Islet precursor cell (in vitro differentiated cells): ENCODE data around the gene DLEC1.

Experiments used
- DNase-seq: peaks from one replicate; pipeline ENCODE4 v3.0.0-alpha.2; 2018

DLEC1 gene, protein sequence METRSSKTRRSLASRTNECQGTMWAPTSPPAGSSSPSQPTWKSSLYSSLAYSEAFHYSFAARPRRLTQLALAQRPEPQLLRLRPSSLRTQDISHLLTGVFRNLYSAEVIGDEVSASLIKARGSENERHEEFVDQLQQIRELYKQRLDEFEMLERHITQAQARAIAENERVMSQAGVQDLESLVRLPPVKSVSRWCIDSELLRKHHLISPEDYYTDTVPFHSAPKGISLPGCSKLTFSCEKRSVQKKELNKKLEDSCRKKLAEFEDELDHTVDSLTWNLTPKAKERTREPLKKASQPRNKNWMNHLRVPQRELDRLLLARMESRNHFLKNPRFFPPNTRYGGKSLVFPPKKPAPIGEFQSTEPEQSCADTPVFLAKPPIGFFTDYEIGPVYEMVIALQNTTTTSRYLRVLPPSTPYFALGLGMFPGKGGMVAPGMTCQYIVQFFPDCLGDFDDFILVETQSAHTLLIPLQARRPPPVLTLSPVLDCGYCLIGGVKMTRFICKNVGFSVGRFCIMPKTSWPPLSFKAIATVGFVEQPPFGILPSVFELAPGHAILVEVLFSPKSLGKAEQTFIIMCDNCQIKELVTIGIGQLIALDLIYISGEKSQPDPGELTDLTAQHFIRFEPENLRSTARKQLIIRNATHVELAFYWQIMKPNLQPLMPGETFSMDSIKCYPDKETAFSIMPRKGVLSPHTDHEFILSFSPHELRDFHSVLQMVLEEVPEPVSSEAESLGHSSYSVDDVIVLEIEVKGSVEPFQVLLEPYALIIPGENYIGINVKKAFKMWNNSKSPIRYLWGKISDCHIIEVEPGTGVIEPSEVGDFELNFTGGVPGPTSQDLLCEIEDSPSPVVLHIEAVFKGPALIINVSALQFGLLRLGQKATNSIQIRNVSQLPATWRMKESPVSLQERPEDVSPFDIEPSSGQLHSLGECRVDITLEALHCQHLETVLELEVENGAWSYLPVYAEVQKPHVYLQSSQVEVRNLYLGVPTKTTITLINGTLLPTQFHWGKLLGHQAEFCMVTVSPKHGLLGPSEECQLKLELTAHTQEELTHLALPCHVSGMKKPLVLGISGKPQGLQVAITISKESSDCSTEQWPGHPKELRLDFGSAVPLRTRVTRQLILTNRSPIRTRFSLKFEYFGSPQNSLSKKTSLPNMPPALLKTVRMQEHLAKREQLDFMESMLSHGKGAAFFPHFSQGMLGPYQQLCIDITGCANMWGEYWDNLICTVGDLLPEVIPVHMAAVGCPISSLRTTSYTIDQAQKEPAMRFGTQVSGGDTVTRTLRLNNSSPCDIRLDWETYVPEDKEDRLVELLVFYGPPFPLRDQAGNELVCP (N-terminal part only)

DNA sequence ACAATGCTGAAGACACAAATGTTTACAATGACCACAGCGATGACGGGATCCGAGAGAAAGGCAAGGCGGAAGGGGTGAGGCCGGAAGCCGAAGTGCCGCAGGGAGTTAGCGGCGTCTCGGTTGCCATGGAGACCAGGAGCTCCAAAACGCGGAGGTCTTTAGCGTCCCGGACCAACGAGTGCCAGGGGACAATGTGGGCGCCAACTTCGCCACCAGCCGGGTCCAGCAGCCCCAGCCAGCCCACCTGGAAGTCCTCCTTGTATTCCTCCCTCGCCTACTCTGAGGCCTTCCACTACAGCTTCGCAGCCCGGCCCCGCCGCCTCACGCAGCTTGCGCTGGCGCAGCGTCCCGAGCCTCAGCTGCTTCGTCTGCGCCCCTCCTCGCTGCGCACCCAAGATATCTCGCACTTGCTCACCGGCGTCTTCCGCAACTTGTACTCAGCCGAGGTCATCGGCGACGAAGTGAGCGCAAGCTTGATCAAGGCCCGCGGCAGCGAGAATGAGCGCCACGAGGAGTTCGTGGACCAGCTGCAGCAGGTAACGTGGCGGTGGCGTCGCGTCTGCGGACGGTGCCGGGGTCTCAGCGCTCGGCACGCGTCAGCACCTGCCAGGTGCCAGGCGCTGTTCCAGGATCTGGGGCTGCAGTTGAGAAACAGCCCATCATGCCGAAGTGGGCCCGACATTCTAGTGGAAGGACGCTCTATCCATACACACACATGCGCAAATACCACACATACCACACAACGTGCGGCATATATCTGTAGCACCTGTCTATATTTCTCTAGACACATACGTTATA lies at the start of gene DLEC1:
DLEC1 (plus strand) TSS at position 108 of the 798 bp plus-strand sequence; CDS start at position 126, 18 bp downstream.
- peak; percentile 76 for DNase-seq

GRCh38 chr3:37989821-37990480 lies 49.1 kb upstream of the DLEC1 start:
- DNase-seq = no peak

- DNase-seq = peak; percentile 52
Observed at GRCh38 chr3:37990527-37990926, 48.5 kb upstream of the DLEC1 start, which contains the start of gene VILL. VILL (plus strand) TSS chr3:37990786; CDS start chr3:37993673, 2,887 bp downstream.

GRCh38 chr3:37991109-37991508 lies 47.9 kb upstream of the DLEC1 start:
- peak; percentile 15 for DNase-seq

GRCh38 chr3:37991823-37992222 lies 47.2 kb upstream of the DLEC1 start:
- peak; percentile 36 for DNase-seq

DNA sequence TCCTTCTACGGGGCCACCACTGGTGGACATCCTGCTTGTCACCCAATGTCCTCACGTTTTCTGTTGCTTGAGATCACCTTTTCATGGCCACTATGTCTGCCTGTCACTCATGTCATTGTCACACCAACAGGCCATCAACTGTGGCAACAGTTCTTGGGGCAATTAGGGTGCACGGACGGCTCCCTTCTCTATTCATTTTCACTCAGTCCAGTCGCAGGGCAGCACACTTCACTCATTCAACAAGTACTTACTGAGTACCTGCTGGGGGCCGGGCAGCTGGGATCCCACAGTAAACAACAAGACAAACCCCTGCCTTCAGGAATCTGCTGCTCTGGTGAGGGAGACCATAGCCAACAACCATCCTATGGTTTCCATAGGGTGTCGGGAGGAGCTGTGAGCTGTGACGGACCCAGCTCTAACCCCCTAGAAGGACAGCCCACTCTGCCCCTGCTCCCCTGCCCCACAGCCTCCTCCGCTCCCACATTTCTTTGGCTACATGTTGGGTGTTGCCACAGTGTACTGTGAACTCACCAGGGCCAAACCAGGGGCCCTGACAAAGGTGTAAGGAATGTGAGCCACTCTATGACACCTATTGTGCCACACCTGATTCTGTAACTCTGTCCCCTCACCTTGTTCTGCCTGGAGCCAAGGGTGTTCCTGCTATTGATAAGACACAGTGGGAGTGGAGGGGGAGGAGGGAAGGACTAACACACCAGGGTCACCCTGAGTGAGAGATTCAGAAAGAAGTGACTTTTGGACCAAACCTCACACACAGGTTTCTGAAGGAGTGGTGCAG lies 46.5 kb upstream of the DLEC1 start:
- peak; percentile 48 for DNase-seq

GRCh38 chr3:37993067-37993455 lies 45.9 kb upstream of the DLEC1 start:
- DNase-seq = no peak

GRCh38 chr3:37993460-37993819 lies 45.6 kb upstream of the DLEC1 start:
- DNase-seq = no peak

GRCh38 chr3:37993820-37994638 lies 45.0 kb upstream of the DLEC1 start:
- DNase-seq = peak; percentile 82

- no peak for DNase-seq
Observed at GRCh38 chr3:37994639-37994972, 44.4 kb upstream of the DLEC1 start.

DNA sequence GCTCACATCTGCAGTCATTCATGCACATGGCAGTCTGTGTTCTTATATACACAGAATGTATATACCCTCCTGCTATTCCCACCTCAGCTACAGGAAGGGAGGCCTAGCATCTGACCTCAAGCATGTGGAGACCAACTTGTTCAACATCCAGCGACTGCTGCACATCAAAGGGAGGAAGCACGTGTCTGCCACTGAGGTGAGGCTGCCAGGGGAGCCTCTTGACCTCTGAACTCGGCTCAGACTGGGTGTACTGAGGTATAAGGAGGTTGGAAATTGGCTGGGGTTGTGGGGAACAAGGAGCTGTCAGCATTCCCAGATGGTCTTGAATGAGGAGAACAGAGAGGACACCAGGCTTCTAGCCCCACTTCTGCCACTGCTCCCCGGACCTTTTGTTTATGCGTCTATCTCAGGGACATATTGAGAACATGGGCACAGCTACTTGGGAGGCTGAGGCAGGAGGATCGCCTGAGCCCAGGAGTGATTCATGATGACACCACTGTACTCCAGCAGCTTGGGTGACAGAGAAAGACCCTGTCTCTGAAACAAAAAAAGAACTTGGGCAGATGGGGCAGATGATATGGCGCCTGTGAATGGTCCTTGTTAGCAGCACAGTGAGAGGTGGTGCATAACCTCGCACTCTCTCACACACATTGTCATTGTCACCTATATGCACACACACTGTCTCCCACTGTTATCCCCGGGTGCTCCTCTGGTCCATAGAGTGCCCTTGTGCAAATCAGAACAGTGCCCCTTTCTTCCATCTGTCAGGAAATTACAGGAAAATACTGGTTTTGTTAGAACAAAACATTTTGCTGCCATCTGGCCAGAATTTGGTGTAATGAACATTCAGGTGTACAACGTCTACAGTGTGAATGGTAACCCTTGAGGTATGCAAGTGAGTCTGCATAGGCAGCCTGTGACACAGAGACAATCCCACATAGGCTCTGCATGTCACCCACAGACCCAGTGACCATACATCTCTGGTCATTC lies 43.1 kb upstream of the DLEC1 start:
- no peak for DNase-seq

GRCh38 chr3:37996785-37997301 lies 42.2 kb upstream of the DLEC1 start:
- peak; percentile 93 for DNase-seq

DNA sequence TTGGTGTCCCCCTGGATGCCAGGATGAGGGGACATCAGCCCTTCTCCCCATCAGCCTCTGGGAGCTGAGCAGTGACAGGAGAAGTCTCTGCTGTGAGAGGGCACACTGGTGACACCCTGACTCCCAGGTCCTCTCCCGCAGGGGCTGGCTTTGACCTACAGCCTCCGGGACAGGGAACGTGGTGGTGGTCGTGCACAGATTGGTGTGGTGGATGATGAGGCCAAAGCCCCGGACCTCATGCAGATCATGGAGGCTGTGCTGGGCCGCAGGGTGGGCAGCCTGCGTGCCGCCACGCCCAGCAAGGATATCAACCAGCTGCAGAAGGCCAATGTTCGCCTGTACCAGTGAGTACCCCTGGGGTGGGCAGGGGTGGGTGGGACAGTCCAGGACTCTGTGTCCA lies 41.7 kb upstream of the DLEC1 start:
- DNase-seq = no peak

- DNase-seq = no peak
Observed at GRCh38 chr3:37997791-37998370, 41.1 kb upstream of the DLEC1 start.

GRCh38 chr3:37999836-38000235 lies 39.2 kb upstream of the DLEC1 start:
- no peak for DNase-seq

GRCh38 chr3:38000242-38000916 lies 38.6 kb upstream of the DLEC1 start:
- no peak for DNase-seq

DNA sequence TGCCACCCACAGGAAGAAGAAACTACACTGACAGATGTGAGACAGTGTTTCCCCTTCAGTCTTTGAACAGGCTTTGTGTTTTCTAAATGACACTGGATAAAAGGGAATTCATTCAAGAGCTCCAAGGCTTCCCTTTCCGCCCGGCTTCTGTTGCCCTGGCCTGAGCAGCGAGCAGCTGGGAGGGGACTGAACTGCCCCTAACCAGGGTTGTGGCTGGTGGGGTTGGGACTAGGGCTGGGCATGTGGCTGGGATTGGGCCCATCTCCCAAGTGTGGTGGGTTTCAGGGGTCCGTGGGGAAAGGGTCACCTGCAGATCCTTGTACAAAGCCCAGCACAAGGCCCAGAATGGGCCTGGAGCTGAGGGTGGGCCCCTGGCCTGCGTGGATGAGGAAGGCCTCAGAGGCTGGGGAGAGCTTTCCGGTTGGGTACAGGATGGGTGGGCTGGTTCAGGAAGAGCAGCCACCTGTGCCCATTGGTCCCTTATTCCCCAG lies 38.0 kb upstream of the DLEC1 start:
- DNase-seq = no peak
